ENCODE results near the gene CASK.

The CASK gene

DNA sequence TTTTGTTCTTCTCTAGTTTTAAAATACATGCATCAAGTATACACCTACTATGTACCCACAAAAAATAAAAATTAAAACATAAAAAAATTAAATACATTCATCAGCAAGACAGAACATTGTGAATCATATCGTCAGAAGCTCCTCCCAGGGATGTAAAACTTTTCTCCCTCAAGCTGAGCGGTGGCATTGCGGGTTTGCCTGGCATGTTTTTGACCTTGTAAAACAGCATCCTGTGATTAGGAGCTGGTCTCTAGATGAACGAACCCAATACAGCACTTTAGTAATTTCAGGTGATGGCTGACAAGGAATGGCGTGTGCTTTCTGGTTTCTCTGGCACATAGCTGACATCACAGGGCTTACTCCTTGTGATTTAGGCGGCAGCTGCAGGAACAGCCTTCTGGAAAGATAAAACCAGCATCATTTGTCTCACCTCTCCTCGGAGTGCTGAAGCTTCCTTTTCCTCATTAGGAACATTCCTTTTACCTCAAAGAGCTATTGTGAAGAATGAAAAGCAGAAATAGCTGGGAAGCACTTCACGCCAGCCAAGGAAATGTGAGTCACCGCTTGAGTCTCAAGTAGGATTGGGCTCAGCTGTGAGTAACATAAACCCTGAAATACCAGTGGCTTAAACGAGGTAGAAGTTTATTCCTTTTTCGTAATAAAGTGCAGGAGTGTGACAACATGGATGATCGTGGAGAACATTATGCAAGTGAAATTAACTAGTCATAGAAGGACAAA is 431.9 kb downstream of the CASK start:
- DNase-seq (ENCODE audit: extremely low spot score, insufficient read length, low read depth) (no peak), FAIRE-seq (no peak)

DNA sequence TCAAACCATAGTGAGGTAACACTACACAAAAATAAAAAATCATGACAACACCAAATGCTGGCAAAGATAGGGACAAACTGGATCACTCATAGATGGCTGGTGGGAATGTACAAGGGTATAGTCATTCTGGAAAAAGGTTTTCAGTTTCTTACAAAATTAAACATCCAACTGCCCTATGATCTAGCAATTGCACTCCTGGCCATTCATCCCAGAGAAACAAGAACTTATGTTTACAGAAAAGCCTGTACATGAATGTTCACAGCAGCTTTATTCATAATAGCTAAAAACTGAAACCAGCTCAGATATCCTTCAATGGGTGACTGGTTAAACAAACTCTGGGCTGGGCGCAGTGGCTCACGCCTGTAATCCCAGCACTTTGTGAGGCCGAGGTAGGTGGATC is 432.9 kb downstream of the CASK start:
- DNase-seq (ENCODE audit: extremely low spot score, insufficient read length, low read depth) (no peak), FAIRE-seq (no peak)

DNA sequence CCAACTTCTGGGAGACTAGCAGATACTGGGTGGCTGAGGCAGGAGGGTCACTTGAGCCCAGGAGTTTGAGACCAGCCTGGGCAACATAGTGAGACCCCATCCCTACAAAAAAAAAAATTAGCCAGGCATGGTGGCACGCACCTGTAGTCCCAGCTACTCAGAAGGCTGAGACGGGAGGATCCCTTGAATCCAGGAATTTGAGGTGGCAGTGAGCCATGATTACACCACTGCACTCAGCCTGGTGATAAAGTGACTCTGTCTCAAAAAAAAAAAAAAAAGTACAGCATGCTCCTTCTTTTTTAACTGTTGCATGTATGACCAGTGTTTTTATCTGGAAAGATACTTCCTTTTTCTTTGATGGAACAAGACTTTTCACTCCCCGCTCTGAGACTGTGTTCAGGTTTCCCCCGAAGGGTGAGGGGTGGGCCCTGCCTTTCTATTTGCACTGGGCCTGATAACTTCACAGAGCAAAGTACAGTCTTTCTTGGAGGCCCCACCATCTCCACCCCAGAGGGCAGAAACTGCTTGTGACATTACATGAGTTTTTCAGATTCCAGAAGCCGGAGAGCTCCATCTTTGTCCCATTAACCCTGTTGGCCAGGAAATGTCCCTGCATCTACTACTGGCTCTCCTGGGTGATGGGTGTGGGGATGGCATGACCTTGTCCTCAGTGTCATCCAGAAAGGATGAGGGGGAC is 441.1 kb downstream of the CASK start:
- DNase-seq (ENCODE audit: extremely low spot score, insufficient read length, low read depth): no peak
- no peak for FAIRE-seq

DNA sequence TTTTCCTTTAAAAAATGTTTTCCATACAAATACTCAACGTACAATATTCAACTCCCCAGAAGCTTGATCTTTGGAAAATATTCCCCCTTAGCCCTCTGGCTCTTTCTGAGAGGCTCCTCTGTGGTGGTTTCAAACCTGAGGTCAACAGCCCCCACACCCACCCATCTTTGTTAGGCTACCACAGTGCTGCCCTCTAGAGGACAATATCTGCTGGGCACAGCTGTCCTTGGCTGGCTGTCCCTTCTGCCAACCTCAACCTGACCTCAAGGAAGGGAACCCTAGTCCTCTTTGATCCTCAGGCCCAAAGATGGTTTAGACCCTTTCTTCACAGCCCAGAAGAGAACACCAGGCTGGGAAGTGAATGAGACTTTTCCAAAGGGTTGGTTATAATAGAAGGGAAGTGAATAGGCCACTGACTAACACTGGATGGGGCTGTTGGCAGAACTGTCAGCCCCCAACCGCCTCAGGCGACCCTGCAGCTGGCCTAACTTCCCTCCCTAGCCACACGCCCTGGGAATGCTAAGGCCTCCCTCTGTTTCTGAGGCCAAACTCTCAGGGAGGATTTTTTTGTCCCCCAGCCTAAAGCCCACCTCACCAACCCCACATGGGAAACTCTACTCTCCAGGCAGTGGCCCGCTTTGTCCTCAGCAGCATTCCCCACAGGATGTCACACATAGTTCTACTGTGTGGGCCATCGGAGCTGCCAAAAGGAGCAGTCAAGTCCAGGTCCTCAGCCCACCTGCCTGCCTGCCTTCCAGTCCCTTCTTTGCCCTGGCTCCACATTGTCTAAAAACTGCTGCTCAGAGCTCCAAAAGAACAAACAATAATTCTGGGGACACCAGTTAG is 441.9 kb downstream of the CASK start:
- DNase-seq (ENCODE audit: extremely low spot score, insufficient read length, low read depth) (no peak), FAIRE-seq (peak; percentile 18)

DNA sequence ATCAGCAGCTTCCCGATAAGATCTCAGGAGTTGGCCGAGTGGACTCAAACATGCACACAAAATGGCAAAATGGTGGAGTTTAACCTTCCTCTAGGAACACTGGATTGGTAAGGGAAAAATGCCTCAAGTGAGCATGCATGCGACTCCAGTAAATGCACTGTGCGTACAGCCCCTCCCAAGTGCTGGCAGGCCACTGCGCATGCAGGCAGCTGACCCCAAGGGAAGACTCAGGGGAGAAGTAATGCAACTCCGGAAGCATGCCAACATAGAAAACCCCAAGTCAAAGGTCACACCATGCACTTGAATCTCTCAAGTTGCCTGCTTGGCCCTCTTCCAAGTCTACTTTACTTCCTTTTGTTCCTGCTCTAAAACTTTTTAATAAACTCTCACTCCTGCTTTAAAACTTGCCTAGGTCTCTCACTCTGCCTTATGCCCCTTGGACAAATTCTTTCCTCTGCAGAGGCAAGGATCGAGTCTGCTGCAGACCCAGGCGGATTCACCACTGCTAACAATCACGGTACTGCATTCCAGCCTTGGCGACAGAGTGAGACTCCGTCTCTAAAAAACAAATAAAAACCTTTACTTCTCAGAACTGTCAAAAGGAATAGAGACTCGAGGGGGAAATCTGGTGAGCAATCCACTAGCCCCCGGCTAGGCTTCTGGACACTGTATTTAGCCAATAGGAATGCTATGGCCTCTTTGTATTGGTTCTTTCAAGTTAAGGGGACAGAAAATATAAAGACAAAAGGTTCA is 442.7 kb downstream of the CASK start:
- DNase-seq (ENCODE audit: extremely low spot score, insufficient read length, low read depth): no peak
- FAIRE-seq: no peak

DNA sequence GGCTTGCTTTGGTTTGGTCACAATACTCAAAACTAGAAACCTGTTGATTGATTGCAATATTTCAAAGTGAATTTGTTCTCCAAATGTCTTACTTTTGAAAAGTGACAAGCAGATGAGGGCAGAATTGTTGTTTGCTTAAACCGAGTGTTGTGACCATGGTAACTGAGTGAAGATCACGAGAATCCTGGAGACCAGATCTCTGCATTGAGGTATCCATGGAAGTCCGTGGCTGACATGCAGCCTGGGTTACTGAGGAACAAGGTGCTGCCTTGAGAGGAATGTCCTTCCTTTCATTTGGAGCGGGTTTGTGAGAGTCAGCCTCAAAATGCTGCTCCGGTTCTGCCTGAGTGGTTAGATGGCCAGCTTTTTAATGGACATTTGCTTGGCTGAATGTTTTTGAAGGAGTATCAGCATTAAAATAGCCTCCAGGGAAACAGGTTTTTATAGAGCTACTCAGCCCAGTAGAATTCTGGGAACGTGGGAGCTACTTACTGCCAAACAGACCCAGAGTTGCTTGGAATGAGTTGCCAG is 444.9 kb downstream of the CASK start:
- DNase-seq (ENCODE audit: extremely low spot score, insufficient read length, low read depth) (no peak), FAIRE-seq (no peak)

DNA sequence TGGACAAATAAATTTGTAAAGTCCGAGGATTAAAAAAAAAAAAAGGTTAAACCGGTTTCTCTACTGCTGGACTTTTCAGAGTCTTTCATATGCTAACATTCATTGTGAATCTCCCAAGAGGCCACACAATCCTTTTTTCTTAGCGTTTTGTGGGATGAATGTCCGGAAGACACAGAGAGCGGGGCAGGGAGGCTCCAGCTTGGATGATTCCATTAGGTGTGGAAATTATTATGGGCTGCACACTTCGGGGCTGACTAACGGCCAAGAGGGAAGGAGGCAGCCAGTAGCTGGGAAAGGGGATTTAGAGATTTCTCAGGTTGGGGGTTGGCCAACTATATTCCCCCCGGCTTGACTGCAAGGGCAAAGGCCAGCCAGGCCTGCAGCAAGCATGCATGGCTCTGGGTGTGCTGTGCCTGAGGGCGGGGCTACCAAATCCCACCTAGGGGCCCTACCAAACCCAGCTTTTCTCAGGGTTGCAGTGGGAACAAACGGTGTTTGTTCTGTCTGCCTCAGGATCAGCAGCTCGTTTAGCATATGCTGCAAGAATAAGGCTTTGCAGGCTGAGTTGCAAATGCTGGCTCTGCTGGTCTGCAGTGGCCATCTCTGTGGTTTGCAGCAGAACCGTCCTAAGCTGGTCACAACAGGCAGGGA is 447.6 kb downstream of the CASK start:
- FAIRE-seq: no peak
- DNase-seq (ENCODE audit: extremely low spot score, insufficient read length, low read depth): no peak

DNA sequence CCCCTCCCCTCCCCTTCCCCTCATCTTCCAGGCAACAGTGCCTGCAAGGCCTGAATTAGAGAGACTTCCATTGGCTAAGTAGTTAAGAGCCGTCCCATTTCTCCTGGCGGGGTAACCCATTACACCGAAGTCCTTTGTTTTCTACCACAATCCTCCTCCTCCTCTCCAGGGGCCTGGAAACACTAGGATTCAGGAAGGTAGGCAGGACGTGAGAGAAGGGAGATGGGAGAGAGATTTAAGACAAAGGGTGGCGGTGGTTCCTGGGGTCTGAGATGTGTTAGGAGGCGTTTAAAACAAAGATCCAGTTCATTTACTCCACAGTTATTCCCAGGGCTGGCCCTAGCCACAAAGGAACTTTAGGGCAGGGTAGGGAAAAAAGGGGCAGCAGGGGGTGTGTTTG is 448.2 kb downstream of the CASK start:
- FAIRE-seq (no peak), DNase-seq (ENCODE audit: extremely low spot score, insufficient read length, low read depth) (no peak)

DNA sequence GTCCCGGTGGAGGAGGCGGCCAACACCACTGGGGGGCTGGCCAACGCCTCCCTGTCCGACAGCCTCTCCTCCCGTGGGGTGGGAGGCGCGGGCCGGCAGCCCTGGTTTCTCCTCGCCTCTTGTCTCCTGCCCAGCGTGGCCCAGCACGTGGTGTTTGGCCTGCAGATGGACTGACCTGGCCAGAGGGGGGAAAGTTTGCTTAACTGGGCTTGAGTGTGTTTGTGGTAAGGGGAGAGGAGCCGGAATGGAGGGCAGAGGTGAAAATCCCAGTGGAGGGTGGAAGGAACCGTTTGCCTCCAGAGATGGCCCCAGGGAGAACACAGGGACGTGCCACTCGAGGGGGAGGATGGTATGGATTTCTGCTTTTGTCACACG is 448.6 kb downstream of the CASK start:
- DNase-seq (ENCODE audit: extremely low spot score, insufficient read length, low read depth): no peak
- FAIRE-seq: no peak

DNA sequence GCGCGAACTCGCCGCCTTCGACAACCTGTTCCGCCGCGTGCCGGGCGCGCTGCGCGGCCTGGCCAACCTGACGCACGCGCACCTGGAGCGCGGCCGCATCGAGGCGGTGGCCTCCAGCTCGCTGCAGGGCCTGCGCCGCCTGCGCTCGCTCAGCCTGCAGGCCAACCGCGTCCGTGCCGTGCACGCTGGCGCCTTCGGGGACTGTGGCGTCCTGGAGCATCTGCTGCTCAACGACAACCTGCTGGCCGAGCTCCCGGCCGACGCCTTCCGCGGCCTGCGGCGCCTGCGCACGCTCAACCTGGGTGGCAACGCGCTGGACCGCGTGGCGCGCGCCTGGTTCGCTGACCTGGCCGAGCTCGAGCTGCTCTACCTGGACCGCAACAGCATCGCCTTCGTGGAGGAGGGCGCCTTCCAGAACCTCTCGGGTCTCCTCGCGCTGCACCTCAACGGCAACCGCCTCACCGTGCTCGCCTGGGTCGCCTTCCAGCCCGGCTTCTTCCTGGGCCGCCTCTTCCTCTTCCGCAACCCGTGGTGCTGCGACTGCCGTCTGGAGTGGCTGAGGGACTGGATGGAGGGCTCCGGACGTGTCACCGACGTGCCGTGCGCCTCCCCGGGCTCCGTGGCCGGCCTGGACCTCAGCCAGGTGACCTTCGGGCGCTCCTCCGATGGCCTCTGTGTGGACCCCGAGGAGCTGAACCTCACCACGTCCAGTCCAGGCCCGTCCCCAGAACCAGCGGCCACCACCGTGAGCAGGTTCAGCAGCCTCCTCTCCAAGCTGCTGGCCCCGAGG is 449.2 kb downstream of the CASK start:
- DNase-seq (ENCODE audit: extremely low spot score, insufficient read length, low read depth) (no peak), FAIRE-seq (no peak)

DNA sequence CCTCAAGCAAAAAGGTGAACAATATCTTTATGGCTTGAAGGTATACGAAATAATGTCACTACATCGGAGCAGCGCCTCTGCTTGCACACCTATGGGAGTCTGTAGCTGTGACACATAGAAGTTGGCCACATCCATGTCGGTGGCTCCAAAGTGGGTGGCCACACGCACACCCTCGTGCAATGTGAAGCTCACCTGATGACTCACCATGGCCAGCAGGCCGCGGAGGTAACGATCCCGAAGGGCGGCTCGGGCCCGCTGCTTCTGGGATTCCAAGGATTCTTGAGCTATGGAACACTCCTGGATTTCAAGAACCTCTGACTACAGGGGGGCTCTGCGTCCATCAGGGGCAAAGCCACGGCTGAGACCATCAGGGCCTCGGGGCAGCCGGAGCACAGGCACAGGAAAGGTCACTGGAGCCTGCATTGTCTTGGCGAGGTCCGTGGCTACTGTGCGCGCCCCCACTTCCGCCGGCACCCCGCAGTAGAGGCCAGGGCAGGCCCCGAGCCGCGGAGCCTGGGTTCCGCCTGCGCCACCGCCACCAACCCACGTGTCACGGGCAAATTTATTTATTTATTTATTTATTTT is 451.0 kb downstream of the CASK start:
- no peak for FAIRE-seq
- no peak for DNase-seq (ENCODE audit: extremely low spot score, insufficient read length, low read depth)

DNA sequence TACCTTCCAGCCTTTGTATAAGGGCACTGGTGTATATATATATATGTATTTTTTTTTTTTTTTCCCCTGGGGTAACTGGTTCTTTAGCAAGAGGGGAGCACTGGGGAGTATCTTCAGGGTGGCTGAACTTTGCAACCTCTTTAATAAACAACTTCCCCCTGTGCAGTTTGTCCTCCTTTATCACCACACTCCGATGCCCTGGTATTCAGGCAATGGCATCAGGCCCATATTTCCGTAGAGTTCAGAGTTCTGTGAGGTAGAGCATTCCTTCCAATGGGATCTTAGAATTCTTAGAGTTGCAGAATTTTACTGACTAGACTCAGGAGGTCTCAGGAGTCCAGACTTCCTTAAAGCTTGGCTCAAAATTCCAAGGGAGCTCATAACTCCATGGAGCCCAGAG is 451.6 kb downstream of the CASK start:
- FAIRE-seq: no peak
- DNase-seq (ENCODE audit: extremely low spot score, insufficient read length, low read depth): no peak

DNA sequence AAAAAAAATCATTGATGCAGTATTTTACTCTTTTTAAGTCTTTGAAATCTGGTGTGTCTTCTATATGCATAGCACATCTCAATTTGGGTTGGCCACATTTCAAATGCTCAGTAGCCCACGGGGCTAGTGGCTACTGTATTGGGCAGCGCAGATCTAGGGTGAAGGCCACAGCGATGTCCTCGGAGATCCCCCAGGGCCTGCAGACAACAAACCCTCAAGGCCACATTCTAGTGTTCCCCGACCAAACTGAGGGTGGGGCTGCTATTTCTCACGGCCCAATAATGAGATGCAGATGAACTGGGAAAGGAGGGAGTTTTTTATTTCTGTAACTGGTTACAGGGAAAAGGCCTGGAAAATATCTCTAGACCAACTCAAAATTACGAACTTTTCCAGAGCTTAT is 452.6 kb downstream of the CASK start:
- DNase-seq (ENCODE audit: extremely low spot score, insufficient read length, low read depth): no peak
- no peak for FAIRE-seq

DNA sequence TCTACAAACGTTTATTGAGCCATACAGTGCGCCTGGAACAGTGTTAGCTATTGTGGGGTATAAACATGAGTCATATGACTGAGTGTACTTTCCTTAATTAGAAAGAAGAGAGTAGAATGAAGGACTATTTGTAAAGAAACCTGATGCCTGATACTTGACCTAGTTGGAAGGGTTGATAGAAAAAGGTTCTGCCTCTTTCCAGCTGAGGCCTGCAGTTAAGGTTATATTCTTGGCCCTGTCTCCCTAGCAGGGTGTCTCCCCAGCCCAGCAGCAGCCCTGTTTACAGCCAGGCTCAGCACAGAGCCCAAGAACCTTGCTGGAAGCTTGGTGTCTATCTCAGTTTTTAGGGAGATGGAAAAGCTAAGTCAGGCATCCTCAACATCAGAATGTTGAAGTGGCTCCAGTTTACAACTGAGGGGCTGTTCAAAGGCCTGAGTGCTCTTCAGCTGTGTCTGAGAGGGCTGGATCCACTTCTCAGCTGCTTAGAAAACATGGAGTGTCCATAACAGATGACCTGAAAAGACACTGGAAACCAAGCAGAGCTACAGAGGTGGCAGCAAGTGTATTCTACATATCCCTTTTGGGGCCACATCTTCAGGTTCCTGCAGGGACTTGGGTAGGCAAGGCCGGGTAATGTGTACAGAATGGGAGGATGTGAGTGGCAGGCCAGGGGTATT is 454.6 kb downstream of the CASK start:
- FAIRE-seq (no peak), DNase-seq (ENCODE audit: extremely low spot score, insufficient read length, low read depth) (no peak)

All from GM18507 (cell line).